ENCODE measurements around the gene DCAF4L1.
A peak's percentile ranks its signal among the peaks of the same experiment; 100 is the strongest.

The DCAF4L1 gene

DNA sequence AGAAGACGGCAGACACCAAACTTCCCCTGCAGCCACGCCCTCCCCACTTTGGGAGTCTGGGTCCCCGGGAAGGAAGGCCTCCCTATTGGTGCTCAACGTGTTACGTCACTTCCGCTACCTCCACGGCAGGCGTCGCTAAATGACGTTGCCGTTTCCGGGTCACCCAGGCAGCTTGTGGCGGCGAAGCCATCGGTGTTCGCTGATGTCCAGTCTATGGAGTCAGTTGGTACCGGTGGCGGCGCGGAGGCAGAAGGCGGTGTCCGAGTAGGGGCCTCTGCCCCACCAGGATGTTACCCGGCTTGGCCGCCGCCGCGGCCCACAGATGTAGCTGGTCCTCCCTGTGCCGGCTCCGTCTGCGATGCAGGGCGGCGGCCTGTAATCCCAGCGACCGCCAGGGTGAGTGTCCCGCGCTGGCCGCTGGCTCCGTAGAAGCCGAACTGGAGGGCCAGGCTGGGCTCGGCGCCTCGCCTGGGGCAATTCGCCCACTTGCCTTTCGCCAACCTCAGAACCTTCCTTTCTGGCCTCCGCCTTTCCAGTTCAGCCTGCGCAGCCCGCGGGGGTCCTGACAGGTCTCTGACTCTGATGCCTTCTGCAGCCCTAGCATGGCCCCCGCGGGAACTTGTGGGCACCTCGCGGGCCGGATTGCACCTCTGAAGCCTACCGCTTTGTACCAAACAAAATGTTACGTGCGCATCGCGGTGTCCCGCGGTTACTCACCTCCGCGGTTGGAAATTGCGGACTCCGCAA, 9.0 kb downstream of the DCAF4L1 start, which contains the start of gene SLC30A9:
Gene SLC30A9 (plus strand): TSS at position 166 of the 747 bp plus-strand sequence. CDS start 122 bp downstream, at position 288.
- peak; percentile 76 for DNase-seq

DNA sequence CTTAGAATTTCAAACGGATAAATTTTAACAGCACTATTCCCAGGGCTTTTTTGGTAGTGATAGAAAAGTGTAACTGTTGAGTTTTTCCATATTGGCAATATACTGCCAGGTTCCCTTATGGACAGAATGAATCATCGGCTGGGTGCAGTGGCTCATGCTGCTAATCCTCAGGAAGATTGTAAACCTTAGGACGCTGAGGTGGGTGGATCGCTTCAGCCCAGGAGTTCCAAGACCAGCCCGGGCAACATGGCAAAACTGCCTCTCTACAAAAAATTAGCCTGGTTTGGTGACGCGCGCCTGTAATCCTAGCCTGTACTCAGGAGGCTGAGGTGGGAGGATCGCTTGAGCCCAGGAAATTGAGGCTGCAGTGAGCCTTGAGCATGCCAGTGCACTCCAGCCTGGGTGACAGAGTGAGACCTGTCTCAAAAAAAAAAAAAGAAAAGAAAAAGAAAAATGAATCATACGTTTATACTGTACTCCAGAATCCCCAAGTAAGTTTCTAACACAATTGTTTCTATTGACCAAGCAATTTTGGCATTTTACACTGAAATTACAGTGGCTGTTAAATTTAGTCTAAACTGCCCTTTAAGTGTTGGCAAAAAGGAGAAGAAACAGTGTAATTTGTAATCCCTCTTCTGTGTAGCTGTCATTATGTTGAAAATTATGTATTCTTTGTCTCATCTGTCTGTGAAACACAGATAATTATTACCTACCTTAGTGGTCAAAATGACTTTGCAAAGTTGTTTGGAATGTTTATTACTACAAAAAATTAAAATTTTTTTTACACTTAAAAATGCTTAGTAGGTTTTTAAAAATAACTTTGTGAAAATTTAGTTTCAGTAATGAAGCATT, 10.6 kb downstream of the DCAF4L1 start:
- DNase-seq: no peak

DNA sequence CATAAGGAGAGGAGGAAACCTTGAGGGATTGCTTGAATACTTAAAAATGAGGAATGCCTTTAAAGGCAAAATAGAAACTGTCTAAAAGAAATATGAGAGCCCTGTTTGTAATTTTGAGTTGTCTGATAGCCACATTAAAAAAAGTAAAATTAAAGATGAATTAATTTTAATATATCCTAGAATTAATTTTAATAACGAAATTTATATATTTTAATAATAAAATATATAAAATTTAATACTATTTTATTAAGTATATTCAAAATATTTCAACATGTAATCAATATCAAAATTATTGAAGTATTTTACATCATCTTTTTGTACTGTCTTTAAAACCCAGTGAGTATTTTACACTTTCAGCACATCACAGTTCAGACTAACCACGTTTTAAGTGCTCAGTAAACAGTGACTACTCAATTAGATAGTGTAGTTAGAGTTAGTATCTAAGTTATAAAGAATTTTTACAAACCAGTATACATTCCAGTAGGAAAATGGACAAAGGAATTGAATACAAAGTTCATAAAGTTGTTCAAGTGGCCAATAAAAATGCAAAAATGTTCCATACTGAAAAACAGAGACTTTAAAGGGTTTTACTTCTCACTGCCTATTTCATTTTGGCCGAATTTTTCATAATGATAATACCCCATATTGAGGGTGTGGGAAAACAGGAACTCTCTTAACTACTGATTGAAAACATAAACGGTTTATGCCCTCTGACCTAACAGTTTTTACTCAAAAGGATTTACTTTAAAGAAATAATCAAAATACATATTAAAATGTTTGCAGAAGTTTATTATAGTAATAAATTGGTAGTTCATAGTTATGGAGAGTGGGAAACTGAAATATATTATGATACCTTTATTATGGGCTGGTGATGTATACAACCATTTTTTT, 11.7 kb downstream of the DCAF4L1 start:
- no peak for DNase-seq

- no peak for DNase-seq
These were observed 13.0 kb downstream of the DCAF4L1 start for GRCh38 chr4:41994461-41994985.

DNA sequence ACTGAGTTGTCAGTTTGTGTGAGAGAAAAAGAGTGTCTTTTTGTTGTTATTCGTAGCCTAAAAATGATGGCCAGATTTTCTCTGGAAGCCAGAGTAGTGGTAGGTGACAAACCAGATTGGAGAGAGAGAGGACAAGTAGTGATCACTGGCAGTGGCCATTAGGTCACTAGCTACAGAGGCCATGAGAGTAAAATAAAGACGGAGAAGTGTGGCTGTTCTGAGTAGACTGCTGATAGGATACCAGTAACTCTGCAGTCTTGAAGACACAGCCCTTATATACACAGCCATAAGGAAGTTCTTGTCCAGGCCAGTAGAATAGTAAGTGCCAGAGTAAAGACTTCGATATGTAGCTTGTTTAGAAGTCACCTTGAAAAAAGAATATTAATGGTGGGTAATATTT, 16.5 kb downstream of the DCAF4L1 start:
- DNase-seq: no peak

DNA sequence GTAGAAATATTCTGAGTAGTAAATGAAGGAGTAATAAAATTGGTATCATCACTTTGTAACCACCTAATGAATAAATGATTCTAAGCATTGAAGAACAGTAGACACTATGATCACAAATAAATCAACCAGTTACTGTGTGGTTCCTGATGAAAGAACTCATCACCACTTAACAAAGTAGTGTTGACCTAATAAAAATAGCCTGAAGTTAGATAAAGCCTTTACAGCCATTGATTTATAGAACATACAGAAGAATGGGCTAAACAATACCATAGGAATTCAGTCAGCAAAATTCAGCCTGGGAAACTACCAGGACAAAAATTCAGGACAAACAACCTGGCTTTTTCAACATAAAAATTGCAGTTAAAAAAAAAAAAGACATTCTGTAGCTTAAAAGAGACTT, 17.8 kb downstream of the DCAF4L1 start:
- DNase-seq: no peak

DNA sequence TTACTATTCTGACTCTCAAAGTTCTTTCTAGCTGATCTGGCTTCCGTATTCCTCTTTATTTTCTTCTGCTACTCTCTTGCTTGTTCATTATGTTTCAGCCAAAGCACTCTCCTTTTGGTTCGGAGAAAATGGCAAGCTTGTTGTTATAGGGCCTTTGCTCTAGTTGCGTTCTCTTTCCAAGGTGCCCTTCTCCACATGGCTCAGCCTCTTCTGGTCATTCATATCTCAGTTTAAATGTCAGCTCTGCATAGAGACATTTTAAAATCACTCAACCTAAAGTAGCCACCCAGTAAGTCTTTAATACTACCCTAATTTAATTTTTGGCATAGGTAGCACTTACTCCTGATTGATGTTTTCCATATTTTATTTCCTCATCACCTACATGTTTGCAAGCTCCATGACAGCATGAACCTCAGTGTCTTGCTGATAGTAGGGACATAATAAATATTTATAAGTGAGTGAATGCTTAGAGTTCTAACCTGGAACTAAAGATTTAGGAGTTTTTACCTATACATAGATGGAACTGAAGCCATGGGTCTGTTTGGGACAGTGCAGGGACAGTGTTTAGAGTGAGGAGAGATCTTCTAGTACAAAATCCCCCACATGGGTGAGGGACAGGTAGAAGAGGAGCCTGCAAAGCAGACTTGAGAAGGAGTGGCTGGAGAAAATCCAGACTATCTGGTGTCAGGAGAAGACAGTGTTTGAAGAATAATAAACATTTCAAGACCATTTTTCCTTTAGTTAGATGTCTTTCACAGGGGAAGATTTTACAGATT, 26.6 kb downstream of the DCAF4L1 start:
- no peak for DNase-seq

GRCh38 chr4:42015438-42015837, 33.9 kb downstream of the DCAF4L1 start:
- DNase-seq: no peak

DNA sequence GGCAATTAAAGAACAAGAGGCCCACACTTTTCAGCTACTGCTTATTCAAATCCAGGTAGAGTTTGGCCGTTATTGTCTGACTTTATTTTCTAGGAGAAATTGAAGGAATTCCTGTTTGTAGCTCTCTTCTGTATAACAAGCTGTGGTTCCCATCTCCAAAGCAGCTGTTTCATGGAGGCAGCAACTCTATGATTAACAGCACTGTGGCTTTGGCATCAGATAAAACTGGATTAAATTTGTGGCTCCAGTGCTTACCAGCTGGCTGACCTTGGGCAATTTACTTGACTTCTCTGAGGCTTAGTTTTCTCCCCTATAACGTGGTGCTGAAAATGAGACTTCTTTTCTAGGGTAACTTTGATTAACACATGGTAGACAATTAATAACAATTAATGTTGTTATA, 36.9 kb downstream of the DCAF4L1 start:
- DNase-seq: no peak
